ENCODE results near the gene OIT3.
"Not testable (repeated sequence)": the region's sequence is repeated elsewhere in the genome, so short reads cannot be mapped to it uniquely, and the experiment has no call there.

OIT3 gene

DNA sequence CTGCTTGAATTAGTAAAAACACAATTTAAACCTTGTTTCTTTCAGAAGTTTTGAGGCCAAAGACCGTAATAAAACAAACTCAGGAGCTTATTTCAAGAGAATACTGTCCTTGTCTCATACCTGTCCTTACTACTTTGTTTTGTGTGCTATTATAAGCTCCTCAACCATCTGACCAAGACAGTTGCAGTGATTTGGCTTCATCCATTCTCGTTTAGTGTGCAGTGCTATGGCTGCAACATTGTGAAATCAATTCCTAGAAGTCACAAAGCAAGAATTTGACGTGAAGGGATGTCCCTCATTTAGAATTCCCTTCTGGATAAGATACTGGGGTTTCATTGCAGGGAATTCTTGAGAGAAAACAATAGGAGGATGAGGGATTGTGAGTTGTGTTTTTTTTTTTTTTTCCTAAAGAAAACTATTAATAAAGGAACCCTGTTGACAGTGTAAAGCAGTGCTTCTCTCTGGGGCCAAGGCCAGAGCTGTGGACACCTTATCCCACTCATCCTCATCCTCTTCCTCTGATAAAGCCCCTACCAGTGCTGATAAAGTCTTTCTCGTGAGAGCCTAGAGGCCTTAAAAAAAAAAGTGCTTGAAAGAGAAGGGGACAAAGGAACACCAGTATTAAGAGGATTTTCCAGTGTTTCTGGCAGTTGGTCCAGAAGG, at the start of gene OIT3:
TSS of gene OIT3 (plus strand) at position 604 of the 663 bp plus-strand sequence. CDS start 60 bp downstream, outside the sequence.
- no peak for DNase-seq

DNA sequence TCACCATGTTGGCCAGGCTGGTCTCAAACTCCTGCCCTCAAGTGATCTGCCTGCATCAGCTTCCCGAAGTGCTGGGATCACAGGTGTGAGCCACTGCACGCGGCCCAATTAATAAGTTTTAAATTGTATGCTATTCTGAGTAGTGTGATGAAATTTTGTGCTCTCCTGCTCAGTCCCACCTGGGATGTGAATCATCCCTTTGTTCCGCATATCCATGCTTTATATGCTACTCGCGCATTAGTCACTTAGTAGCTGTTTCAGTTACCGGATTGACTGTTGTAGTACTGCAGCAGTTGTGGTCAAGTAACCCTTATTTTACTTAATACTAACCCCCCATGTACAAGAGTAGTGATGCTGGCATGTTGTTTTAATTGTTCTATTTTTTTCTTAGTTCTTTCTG, 47.3 kb upstream of the OIT3 start:
- DNase-seq = peak in 2 of 3 donors; percentile 21 to 26

DNA sequence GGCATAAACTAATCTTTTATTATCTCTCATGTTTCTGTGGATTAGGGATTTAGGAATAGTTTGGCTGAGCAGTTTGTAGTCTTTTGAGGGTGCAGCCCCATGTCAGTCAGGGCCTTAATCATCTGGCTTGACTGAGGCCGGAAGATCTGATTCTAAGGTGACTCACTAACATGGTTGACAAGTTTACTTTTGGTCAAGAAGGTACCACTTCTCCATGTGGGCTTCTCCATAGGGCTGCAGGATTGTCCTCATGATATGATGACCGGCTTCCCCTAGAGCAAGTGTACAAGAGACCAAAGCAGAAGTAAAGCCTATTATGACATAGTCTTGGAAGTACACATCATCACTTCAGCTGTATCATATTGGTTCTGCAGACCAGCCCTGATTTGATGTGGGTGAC, 45.9 kb upstream of the OIT3 start:
- peak; percentile 85 to 95 (median 89) for DNase-seq

DNA sequence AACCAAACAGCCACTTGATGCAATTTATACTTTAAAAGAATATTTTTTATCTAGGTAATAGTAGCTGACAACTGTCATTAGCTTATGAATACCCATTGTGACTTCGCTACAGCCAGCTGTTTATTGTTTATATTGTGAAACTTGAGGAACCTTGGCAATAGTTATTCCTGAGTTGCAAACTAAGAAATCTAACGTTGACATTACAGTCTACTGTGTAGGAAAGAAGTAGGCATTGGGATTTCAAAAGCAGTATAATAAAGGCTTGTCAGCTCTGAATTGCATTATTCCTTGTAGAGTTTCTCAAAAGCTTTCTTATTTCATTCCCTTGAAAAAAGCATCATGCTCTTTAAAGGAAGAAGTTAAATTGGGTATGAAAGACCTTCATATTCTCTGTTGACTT, 42.7 kb upstream of the OIT3 start:
- peak; percentile 24 to 45 (median 42) for DNase-seq

DNA sequence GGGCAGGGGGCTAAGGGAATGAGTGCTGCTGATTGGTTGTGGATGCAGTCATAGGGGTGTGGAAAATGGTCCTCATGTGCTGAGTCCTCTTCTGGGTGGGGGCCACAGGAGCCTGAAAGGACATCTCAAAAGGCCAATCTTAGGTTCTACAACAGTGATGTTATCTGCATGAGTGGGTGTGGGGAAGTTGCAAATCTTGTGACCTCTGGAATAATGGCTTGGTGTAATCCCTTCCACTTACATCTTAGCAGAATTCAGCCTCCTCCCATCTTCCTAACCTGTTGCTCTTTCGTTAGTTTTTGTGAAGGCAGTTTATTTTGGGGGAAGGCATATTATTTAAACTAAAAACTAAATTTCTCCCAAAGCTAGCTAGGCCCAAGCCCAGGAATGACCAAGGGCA, 42.0 kb upstream of the OIT3 start:
- peak; percentile 54 to 62 (median 56) for DNase-seq

DNA sequence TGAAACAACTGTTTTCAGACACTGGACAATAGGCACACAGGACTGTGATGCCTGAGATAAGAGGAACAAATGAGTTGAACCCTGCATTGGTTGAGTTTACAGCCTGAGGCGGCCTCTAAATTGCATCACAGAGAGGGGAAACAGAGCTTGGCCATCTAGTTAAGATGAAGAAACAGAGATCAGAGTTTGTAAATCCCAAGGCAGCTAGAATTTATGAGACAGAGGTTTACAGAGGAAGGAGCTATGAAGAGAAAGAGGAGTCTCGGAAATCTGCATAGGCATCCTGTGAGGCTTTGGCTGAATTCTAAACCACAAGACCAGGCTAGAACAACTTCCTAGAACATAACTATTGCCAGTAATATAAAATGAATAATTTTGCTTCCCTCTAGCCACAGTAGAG, 41.0 kb upstream of the OIT3 start:
- DNase-seq = peak; percentile 26 to 35 (median 31)

DNA sequence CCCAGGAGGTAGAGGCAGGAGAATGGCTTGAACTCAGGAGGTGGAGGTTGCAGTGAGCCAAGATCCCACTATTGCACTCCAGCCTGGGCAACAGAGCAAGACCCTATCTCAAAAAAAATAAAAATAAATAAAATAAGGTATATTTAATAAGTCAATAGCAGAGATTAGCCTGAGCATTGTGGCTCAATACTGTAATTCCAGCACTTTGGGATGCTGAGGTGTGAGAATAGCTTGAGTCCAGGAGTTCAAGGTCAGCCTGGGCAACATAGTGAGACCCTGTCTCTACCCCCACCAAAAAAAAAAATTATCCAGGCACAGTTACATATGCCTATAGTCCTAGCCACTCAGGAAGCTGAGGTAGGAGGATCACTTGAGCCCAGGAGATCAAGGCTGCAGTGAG, 38.4 kb upstream of the OIT3 start:
- DNase-seq = no peak

DNA sequence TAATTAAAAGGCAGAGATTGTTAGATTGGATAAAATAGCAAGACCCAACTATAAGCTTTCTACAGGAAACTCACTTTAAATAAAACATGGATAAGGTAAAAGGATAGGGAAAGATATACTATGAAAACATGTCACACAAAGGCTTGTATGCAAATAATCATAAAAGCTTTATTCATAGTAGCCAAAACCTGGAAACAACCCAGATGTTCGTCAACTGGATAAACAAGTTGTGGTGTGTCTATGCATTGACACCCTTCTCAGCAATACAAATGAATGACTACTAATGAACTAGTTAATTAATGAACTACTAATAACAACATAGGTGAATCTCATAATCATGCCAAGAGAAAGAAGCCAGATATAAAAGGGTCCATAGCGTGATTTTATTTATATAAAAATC, 37.7 kb upstream of the OIT3 start:
- DNase-seq = no peak

DNA sequence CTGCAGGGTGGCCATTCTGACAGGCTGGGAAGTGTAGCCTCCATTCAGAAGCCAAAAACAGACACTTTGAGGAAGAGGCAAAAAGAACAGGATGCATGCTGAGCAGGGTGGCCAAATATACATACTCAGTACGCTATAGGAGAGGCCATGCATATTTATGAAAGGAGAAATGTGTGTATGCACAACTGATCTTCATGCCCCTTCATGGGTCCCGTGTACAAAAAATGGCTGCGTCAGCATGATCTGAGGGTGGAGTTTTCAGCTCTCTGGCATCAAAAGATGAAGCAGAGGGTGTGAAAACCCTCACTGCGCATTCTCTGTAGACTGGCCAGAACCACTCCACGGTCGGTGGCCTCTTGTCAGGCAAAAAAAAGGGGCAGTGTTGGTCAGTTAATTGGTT, 35.5 kb upstream of the OIT3 start:
- no peak for DNase-seq

DNA sequence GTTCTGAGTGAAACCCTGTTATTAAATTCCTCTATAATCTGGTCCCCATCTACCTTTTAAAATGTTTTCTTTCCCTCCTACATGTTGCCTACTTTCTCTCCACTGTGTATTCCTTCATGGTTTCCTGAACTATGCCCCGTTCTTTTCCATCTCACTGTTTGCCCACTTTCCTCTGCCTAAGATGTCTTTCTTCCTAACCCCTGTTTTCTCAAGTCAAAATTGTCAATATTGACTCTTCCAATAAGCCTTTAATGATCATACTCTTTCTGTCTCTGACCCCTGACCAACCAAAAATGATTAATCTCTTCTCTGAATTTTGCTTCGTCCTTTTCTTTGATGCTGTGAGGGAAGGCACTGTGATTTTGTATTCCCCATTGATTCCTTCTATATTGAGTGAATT, 30.6 kb upstream of the OIT3 start:
- no peak for DNase-seq

DNA sequence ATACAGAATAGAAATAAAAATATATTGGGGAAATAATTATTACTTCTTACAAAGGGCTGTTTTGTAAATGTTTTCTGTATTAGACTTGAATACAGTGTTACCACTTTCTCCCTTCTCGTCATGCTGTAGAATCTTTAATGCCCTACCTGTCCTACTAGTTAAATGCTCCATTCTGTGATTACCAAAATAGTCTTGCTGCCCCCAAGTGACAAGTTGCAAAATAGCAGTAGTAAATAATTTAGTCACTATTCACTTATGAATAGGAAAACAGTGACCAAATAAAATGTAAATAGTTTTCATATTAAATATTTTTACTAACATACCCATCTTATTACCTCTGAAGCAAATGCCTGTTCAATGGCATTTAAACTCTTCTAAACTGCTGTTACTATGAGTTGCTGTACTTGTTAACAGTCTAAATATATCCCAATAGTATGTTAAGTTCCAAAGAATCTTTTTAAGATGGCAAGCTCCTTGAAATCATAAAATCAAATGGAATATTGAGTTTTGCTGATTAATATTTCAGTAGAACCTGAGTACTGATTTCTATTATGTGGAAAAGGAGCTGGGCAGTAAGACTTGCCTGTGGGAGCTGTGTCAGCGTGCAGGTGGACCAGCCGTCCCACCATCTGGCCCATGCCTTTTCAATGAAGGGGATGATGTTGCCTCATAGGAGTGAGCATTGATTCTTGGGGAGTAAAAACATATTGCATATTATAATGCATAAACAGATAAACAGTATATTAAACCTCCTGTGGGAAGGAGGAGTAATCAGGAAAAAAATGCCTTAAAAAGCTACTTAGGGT, 18.1 kb upstream of the OIT3 start:
- peak; percentile 8 to 37 (median 27) for DNase-seq

DNA sequence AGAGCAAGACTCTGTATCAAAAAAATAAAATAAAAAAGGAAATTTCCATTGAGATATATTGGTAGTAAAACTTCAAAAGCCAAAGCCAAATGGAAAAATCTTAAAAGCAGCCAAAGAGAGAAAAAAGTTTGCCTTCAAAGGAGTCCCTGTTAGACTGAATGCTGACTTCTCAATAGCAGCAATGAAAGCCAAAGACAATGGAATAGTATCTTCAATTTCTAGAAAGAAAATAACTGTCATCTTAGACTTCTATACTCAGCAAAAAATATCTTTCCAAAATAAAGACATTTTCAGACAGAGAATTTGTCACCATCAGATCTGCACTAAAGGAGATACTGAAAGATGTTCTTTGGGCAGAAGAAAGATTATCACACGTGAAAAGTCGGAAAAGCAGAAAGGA, 14.3 kb upstream of the OIT3 start:
- DNase-seq = no peak

DNA sequence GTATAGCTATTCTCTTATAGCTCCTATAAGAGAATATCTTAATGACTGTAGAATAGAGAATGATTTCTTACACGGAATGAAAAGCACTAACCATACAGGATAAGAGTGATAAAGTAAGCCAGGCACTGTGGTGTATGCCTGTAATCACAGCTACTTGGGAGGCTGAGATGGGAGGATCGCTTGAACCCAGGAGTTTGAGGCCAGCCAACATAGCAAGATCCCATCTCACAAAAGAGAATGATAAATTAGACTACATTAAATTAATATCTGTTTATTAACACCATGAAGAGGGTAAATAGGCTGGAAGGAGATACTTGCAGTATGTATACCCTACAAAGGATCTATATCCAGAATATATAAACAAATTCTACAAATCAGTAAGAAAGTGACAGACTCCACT, 12.2 kb upstream of the OIT3 start:
- no peak for DNase-seq

DNA sequence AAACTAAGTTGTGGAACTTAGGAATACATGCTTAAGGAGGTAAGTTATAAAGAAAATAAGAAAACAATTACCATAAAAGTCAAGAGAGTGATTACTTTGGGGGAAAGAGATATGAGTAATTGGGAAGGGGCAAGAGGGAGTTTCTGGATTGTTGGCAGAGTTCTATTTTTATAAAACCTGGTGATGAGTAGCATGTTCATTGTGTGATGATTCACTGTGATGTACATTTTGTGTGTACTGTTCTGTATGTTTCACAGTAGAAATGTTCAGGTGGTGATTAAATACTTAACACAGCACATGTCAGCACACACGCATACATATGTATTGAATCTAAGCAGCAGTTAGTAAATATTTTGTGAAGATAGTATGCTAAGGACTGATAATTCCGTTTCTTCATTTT, 9.7 kb upstream of the OIT3 start:
- DNase-seq = no peak

DNA sequence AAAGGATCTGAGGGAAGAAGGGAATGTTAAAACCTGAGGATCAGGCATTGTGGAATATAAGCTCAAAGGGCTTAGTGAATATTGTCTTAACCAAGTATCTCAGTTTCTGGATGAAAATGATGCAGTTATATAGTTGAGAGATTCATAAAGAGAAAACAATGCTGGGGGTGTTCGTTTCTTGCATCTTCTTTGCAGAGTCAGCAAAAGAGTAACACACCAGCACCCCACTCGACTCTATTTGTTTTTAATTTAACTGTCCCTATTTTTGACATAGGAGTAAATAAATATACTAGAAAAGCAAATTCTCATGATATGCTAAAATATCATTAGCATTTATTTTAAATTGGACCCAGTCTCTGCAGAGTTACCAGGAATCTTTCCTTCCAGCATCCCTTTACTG, 7.6 kb upstream of the OIT3 start:
- DNase-seq = no peak

DNA sequence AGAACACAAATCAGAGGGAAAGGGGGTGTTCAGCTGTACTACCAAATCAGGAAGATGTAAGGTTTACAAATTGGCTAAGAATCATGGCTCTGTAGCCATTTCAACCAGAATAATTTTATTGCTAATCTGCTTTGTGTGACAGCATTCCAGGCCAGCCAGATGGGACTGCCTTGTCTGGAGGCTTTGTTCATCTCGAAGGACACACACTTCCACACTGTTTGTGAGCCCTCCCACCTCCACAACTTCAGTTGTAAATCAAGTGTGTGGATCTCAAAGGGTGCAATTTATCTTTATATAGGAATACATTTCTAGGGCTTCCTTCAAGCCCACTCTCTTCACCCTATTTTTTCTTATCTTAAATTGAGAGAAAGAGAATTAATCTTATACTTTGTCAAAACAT, 6.9 kb upstream of the OIT3 start:
- DNase-seq = no peak

DNA sequence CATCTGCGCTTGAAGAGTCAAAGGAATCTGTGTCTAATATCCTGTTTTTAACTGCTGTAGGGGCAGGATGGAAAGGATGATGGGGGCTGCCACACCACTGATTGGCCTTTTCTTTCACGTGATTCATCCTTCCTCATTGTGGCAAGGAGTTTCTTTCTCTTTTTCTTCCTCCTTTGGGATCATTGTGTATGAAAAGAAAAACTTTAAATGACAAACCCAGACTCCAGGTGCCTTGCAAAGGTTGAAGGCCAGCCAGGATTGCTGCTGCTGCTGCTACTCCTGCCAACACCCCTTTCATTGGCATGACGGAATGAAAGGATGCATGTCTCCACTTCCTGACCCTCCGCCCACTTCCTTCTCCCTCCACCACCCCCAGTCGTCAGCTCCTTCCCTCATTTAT, 6.5 kb upstream of the OIT3 start:
- DNase-seq = peak; percentile 39 to 50 (median 43)

DNA sequence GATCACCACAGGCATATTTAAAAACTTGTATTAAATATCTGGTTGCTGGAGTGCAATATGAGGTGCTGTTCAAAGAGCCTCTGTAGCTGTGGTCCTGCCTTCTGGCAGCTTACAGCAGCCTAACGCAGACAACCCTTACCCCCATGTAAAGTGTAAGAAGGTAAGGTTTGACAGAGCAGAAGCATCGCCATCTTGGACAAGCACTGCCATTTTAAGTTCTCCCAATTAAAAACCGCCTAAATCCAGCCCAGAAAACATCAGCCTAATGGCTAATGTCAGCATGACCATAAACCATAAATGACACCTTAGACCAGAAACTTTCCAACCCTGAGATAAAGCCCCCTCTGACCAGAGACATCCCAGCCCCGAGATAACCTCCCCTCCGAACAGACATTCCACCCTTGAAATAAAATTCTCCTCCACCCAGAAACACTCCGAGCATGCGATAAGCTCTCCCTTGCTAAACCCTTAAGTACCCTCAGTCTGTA, 5.3 kb upstream of the OIT3 start:
- DNase-seq = no peak

DNA sequence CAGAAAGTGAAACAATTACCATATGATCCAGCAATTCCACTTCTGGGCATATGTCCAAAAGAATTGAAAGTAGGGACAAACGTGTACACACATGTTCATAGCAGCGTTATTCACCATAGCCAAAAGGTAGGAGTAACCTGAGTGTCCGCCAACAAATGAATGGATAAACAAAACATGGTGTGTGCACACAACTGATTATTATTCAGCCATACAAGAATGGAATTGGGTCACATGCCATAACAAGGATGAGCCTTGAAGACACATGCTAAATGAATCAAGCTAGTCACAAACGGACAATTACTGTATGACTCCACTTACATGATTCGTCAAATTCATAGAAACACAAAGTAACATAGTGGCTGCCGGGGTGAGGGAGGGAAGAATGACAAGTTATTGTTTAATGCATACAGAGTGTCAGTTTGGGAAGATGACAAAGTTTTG, 4.1 kb upstream of the OIT3 start:
- DNase-seq = no peak

DNA sequence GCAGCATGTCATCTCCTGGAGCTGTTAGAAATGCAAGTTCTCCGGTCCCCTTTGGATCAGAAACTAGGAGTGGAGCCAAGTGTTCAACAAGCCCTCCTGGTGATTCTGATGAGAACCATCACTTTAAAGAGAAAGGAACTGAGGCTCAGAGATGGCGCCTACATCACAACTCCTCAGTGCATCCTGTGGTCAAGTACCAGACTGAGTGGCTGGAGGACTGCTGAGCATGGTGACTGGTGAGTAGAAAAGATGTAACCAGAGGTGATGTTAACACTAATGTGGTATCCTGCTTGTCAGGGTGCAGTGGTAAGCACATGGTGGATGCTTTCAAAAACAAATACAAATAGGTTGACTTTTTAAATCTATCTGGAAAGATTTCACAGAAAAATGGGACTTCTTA, 3.5 kb upstream of the OIT3 start:
- DNase-seq = no peak

DNA sequence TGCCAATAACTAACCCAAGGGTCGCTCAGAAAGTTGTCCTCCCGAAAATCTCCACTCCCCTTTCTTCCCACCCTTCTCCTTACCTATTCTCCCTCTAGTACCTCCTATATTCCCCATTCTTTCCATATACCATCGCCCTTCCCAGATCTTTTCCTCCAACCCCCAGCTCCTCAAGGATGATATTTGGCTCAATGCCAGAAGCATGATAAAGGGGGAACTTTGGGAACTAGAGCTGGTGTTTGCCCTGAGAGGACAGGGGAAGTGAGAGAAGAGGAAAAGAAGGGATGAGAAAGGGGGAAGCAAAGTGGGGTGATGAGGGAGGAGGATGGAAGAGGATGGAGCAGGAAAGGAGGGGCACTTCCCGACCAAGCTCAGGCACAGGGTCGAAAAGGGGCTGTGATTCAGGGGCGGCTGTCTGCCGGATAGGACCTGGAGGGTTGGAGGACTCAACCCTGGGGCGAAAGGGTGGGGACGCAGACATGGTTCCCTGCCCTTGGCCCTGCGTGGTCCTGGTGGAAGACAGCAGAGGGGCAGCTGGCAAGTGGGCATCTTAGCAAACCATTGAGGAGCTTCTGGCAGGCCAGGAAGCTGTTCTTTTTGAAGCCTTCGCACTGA, 1.8 kb downstream of the OIT3 start:
- no peak for DNase-seq

DNA sequence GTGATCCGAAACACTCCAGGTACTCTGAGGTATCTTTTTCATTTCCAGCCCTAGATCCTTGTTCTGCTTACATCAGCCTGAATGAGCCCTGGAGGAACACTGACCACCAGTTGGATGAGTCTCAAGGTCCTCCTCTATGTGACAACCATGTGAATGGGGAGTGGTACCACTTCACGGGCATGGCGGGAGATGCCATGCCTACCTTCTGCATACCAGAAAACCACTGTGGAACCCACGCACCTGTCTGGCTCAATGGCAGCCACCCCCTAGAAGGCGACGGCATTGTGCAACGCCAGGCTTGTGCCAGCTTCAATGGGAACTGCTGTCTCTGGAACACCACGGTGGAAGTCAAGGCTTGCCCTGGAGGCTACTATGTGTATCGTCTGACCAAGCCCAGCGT, 5.1 kb downstream of the OIT3 start:
- DNase-seq = no peak

DNA sequence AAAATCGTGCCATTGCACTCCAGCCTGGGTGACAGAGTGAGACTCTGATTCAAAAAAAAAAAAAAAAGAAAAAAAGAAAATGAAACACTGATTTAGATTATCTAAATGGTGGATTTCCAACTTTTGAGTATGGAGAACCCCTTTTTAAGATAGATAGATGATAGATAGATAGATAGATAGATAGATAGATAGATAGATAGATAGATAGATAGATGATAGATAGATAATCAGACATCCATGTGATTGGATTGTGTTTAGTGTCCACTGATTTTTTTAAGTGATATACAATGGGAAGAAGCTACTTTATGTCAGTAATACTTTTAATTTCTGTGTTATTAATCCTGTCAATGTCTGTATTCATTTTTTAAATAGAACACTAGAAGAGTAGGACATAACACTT, 6.0 kb downstream of the OIT3 start:
- DNase-seq = no peak

DNA sequence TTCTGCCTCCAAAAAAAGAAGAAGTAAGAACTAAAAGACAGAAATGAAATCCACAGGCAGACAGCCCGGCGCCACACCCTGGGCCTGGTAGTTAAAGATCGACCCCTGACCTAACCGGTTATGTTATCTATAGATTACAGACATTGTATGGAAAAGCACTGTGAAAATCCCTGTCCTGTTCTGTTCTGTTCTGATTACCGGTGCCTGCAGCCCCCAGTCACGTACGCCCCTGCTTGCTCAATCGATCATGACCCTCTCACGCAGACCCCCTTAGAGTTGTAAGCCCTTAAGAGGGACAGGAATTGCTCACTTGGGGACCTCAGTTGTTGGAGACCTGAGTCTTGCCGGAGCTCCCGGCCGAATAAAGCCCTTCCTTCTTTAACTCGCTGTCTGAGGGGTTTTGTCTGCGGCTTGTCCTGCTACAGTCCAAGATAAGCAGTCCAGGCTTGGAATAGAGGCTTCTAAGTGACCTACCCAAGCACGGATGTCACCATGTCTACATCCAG, 10.5 kb downstream of the OIT3 start:
- DNase-seq = not testable (repeated sequence)
